Activated CD8-positive, alpha-beta memory T cell treated with anti-CD3 and anti-CD28 coated beads for 1 hour (primary cell): ENCODE measurements around the gene PRDX5.
"Not testable (repeated sequence)": the region's sequence is repeated elsewhere in the genome, so short reads cannot be mapped to it uniquely, and the experiment has no call there.

Experiments used
- DNase-seq, 2 donors: peaks; one replicate each; pipeline ENCODE4 v3.0.0-alpha.2; 2020; ENCODE audit warnings: low read depth in 1 of 2; ENCODE audit errors: extremely low read depth in 1 of 2

PRDX5 gene

DNA sequence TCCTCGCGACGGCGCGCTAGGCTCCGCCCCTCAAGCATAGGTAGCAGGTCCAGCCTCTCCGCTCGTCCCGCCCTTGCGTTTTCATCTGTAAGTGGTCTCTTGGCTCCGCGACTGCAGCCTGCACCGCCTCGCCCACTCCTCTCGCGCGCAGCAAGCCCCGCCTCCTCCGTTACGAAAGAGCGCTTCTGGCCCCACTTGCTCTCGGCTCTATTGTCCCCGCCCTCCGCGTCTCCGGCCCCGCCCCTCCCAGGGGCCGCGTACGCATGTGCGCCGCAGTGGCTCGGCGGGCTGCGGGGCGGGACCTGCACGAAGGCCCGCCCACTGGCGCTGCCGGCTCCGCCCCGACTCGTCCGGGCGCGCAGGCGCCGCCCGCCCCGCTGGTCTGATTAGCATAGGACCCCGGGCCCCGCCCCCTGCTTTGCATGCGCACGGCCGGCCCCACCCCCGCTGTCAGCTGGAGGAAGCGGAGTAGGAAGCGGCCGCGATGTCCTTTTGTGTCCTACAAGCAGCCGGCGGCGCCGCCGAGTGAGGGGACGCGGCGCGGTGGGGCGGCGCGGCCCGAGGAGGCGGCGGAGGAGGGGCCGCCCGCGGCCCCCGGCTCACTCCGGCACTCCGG is 12.7 kb upstream of the PRDX5 start, which contains the start of gene ESRRA:
ESRRA (plus strand) TSS at position 450 of the 616 bp plus-strand sequence. CDS start 1,656 bp downstream, outside the sequence.
- peak; percentile 98 to 100 for DNase-seq

DNA sequence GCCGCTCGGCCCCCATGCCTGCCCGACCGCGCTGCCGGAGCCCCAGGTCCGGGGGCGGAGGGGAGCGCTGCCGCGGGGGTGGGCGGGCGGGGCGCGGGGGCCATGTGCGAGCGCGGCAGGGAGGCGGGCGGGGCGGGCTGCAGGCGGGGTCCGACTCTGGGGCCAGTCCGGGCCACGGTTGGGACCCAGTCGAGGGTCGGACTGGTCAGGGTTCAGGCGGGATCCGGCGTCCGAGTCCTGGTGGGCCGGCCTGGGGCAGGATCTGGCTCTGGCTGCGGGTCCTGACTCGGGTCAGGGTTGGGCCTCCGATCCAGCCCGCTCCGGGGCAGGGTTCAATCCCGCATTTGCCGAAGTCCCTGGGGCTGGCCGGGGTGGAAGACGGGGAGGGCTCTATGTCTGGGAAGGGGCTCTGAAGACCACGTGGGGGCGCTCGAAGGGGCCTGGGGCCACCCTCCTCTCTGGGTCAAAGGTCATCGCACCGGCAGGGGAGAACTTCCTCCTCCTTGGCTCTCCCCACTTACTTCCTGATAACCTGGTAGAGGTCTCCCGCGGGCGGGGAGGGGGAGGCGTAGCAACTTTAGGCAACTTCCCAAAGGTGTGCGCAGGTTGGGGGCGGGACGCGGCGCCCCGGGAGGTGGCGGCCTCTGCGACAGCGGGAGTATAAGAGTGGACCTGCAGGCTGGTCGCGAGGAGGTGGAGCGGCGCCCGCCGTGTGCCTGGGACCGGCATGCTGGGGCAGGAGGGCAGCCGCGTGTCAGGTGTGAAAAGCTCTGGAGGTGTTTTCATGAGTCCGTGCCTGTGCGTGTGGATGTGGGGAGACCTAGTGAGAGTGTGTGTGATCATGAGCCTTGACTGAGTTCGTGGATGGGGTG is 12.0 kb upstream of the PRDX5 start:
- peak in 1 of 2 donors; percentile 47 for DNase-seq

DNA sequence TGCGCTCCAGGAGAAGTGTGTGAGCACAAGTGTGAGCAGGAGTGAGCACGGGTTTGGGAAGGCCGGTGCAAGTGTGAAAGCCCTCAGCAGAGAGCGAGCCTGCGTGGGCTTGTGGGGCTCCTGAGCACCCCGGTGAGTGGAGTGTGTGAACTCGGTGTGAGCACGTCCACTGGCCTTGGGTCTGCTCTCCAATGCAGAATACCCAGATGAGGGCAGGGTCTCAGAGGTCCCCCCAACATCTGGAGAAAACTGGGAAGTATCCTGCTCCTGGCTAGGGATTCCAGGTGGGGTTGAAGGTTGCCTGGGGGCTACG is 11.4 kb upstream of the PRDX5 start:
- DNase-seq = no peak

DNA sequence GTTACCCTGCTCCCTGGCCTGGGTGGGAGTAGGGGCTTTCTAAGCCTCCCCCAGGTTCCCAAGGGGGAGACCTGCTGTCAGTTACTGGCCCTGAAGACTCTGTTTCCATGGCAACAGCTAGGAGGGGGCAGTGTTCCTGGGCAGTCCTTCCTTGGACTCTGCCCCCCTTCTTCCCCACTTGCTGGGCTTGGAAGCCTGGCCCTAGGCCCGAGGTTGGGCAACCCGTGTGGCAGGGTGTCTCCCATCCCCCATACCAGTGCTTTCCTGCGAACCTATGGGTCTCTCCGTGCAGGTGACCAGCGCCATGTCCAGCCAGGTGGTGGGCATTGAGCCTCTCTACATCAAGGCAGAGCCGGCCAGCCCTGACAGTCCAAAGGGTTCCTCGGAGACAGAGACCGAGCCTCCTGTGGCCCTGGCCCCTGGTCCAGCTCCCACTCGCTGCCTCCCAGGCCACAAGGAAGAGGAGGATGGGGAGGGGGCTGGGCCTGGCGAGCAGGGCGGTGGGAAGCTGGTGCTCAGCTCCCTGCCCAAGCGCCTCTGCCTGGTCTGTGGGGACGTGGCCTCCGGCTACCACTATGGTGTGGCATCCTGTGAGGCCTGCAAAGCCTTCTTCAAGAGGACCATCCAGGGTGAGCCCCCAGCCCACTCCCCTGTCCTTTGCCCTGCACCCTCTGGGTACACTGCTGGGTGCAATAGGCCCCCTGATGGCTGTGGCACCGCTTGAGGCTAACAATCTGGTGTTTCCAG is 10.9 kb upstream of the PRDX5 start:
- DNase-seq = no peak

DNA sequence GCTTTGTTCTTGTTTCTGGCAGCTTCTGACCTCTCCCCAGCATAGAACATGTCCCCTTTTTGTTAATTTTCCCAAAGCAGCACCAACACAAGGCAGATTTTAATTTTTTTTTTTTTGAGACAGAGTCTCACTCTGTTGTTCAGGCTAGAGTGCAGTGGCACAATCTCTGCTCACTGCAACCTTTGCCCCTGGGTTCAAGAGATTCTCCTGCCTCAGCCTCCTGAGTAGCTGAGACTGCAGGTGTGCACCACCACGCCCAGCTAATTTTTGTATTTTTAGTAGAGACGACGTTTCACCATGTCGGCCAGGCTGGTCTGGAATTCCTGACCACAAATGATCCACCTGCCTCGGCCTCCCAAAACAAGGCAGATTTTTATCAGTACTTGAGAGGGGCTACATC is 10.1 kb upstream of the PRDX5 start:
- DNase-seq = not testable (repeated sequence)

DNA sequence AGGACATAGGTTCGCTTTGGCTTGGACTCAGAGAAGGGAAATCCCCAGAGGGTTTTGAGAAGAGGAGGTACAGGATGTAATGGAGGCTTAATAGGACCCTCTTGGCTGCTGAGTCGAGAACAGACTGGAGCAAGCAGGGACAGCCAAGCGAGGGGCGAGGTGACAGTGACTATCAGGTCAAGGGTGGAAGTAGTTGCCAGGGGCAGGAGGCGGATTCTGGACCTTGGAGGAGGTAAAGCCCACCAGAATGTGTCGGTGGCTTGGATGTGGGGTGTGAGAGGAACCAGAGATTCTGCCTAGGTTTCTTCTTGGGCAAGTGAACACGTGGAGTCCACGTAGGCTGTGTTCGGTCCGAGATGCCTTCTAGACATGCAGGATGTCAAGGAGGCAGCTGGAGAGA is 5.0 kb upstream of the PRDX5 start:
- DNase-seq = no peak

DNA sequence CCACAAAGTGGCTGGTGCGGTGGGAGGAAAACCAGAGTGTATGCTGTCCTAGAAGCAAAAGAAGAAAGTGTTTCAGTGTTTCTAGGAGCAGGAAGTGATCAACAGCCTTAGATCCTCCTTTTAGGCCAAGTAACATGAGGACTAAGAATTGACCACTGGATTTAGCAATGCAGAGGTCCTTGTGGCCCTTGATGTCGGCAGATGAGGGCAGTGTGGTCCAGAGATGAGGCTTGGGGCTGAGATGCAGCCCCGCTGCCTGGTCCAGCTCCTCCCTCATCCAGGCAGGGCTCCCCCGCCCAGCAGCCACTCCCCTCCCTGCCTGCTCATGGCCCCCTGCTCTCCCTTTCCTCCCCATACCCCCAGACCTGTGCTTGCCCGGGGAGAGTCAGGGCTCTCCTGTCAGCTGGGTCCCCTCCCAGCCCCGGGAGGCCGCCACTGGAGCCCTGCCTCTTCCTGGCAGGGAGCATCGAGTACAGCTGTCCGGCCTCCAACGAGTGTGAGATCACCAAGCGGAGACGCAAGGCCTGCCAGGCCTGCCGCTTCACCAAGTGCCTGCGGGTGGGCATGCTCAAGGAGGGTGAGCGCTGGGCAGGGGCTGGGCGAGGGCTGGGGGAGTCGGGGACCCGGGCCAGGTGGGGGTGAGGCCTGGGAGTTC is 4.3 kb upstream of the PRDX5 start:
- DNase-seq = no peak

DNA sequence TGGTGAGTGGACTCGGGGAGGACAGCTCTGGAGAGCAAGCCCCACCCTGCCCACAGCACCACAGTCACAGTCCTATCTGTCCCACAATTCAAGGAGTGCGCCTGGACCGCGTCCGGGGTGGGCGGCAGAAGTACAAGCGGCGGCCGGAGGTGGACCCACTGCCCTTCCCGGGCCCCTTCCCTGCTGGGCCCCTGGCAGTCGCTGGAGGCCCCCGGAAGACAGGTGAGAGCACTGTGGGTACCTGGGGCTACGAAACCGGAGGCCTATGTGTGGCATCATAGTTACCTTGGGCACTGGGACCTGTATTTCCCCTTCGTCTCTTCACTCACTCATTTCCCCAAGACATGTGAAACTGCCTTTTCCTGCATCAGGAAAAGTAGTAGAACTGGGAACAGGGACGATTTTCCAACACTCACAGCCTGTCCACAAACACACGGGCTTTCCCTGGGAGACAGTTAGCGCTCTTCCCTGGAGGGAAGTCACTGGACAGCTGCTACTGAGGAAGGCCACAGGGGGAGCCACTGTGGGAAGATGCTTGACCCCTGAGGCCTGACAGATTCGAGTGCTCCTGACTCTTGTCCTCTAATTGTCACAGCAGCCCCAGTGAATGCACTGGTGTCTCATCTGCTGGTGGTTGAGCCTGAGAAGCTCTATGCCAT is 3.6 kb upstream of the PRDX5 start:
- DNase-seq = no peak

DNA sequence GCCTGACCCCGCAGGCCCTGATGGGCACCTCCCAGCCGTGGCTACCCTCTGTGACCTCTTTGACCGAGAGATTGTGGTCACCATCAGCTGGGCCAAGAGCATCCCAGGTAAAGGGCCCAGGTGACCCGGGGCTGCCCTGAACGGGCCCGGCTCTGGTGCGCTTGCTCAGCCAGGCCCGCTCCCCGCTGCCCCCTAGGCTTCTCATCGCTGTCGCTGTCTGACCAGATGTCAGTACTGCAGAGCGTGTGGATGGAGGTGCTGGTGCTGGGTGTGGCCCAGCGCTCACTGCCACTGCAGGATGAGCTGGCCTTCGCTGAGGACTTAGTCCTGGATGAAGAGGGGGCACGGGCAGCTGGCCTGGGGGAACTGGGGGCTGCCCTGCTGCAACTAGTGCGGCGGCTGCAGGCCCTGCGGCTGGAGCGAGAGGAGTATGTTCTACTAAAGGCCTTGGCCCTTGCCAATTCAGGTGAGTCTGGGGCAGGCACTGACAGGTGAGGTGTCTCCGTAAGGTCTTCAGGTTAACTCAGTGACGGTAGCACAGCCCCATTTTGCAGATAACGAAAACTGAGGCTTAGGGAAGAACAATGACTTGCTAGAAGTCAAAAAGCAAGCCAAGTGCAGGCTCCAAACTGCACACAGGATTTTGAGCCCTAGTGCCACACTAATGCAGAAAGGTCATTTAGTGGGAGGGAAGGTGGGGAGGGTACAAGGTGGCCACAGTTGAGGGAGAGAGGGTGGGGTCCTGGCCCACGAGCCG is 2.9 kb upstream of the PRDX5 start:
- DNase-seq = no peak

DNA sequence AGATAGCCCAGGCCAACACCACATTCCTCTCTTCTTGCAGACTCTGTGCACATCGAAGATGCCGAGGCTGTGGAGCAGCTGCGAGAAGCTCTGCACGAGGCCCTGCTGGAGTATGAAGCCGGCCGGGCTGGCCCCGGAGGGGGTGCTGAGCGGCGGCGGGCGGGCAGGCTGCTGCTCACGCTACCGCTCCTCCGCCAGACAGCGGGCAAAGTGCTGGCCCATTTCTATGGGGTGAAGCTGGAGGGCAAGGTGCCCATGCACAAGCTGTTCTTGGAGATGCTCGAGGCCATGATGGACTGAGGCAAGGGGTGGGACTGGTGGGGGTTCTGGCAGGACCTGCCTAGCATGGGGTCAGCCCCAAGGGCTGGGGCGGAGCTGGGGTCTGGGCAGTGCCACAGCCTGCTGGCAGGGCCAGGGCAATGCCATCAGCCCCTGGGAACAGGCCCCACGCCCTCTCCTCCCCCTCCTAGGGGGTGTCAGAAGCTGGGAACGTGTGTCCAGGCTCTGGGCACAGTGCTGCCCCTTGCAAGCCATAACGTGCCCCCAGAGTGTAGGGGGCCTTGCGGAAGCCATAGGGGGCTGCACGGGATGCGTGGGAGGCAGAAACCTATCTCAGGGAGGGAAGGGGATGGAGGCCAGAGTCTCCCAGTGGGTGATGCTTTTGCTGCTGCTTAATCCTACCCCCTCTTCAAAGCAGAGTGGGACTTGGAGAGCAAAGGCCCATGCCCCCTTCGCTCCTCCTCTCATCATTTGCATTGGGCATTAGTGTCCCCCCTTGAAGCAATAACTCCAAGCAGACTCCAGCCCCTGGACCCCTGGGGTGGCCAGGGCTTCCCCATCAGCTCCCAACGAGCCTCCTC is 2.0 kb upstream of the PRDX5 start:
- DNase-seq = not testable (repeated sequence)

DNA sequence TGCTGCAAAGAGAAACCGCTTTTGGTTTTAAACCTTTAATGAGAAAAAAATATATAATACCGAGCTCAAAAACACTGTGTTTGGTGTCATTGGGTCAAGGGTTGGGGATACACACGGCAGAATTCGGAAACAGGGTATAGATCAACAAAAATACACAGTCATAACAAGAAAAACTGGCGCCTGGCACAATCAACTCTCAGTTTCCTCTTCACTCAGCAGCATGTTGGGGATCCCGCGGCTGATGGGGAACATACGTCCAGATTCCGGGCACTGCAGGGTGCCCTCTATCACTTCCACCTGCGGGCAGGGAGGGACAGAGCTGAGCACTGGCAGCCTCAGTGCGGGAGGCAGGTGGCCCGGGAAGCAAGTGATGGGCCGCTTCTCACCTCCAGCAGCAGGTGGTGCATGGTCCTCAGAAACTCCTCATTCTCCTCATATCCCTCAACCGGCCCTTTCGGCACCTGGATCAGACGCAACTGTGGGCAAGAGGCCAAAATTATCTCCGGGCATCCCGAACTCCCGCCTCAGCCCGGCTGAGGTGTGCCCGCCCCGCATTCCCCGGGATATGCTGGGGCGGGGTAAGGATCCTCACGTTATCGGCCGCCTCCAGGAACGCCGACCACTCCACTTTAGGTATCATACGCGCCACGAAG is 1.1 kb upstream of the PRDX5 start:
- DNase-seq = no peak

DNA sequence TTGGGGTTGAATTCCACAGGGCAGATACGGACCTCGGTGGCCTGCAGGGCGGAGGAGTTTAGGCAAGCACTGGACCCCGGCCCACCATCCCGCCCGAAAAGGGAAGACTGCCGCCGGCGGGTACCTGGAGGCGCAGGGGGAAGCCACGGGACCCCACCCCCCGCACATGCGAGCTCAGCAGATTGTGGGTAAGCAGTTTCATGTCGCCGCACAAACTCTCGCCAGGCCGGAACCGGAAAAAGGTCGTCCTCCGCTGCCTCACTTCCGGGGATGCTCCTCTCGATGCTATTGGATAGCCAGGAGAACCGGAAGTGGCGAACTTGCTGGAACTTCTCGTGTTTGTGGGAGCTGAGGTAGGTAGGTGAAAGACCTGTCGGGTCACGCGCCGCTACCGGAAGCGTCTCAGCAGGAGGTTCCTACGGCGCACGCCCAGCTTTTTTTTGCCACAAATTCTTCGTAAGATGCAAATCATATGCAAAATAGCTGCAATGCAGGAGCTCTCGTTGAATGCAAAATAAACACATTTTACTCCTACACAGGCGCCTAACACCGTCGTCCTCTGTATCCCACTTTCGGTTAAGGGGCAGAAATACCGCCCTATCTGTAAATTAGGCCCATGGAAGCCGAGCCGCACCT is 478 bp upstream of the PRDX5 start, which contains the start of gene TRMT112:
TRMT112 (minus strand) TSS at position 235 of the 636 bp plus-strand sequence; CDS start at position 202, 33 bp downstream.
- DNase-seq = peak; percentile 89 to 91

DNA sequence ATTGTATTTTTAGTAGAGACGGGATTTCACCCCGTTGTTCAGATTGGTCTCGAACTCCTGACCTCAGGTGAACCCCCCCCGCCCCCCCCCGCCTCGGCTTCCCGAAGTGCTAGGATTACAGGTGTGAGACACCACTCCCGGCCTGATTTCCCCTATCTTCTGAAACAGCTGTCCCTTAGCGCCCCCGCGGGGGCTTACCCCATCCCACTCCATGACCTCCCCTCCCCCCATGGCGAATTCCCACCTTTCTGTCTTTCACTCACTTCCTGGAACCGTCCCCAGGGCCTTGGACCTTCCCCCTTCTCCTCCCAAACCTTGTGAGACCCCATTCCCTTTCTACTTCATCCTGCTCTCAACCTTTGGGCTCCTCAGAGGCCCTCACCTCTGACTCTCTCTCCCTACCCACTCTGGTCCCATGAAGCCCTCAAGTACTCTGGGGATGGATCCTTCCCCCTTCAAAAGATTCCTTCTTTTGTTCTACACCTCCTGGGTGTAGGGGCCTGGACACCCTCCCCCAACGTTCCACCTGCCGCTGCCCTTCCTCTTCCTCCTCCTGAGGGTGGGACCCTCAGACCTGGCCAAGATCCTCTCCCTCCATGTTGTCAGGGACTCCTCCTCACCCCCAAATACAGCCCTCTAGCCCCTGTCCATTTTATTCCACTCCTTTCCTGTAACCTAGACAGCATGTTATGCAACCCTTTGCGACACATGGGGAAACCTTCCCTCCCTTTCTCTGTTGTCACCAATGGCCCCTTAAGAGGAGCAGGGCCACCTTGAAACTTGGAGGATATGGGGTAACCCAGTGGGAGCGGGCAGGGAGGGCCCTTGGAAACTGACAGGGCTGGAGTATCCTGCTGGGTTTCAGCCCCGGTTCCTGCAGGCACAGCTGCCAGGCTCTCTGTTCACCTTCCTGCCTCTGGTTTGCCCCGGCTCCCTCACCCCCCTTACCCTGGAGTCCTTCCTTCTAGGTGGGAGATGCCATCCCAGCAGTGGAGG is 1.1 kb downstream of the PRDX5 start:
- DNase-seq = no peak

DNA sequence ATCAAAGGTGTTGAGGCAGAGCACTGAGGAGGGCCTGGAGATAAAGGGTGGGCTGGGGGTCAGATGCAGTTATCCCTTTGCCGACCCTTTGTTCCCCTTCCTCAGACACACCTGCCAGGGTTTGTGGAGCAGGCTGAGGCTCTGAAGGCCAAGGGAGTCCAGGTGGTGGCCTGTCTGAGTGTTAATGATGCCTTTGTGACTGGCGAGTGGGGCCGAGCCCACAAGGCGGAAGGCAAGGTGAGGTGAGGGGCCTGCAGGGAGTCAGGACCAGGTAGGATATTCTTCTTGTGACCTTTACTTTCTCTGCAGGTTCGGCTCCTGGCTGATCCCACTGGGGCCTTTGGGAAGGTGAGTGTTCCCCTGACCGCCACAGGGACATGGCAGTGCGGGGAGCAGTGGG is 2.6 kb downstream of the PRDX5 start:
- DNase-seq = no peak

DNA sequence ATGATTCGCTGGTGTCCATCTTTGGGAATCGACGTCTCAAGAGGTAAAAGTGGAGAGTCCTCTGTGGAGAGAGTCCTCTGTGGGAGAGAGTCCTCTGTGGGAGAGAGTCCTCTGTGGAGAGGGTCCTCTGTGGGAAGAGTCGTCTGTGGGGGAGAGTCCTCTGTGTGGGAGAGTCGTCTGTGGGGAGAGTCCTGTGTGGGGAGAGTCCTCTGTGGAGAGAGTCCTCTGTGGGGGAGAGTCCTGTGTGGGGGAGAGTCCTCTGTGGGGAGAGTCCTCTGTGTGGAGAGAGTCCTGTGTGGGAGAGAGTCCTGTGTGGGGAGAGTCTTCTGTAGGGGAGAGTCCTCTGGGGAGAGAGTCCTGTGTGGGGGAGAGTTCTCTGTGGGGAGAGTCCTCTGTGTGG is 3.1 kb downstream of the PRDX5 start:
- no peak for DNase-seq

DNA sequence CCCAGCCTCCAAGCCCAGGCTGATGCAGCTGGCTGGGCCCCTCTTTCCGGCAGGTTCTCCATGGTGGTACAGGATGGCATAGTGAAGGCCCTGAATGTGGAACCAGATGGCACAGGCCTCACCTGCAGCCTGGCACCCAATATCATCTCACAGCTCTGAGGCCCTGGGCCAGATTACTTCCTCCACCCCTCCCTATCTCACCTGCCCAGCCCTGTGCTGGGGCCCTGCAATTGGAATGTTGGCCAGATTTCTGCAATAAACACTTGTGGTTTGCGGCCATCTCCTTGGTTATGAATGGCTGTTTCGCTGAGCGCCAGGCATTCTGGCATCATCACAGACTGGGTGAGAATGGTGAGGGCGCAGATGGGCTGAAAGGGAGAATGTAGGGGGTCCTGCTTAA is 3.6 kb downstream of the PRDX5 start:
- no peak for DNase-seq

DNA sequence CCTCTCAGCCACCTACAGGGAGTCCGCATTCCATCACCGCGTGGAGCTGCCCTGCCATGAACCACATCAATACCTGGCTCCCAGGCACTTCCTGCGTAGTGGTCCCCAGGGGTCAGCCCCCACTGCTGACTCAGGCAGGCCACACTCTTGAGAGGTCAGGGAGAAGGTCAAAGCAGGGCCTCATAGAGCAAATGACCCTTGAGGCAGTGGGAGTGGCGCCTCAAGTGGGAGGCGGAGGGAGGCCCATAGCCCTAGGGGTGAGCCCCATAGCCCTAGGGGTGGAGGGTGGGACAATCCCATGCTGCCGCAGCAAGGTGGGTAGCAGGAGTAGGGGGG is 5.0 kb downstream of the PRDX5 start:
- no peak for DNase-seq
